Measurements from ENCODE around the gene CUBN. TPM values are rescaled to one million over a fixed set of nuclear protein-coding genes. Genes with fewer than 3 reads are reported as not detected.

The CUBN gene
- total RNA-seq, 4 donors from 2014 or later, result 9.2 to 38.9 (median 25.4) TPM

DNA sequence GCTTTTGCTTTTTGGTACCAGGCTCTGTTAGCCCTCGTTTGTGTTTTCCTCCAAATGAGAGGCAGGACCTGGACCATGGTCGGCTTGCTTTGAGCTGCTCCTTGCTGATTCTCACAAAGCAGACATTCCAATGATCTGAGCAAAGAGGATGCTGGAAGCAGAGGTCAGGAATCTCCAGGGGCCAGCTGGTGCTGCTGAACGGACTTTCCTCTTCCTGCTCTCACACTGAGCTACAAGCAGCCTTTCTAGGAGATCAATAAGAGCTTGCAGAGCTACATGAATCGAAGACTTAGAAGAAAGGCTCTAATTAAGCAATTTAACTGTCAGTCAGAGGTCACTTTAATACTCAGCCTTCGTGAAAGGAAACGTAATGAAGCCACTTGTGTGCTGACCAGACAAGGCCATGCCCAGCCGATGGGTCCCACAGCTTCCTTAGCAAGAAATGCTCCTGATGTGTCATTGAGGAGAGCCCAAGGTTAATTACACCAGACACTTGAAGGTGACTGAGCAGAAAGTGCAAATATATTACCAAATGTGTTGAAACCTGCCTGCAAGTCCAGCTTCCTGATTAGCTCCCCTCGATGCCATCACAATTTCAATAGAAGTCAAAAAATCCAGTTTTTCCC, 161.1 kb downstream of the CUBN start:
- no peak for DNase-seq (ENCODE audit: low spot score in 2 of 2)
- no peaks in the 10 kb centered on the region for H3K9me3 ChIP-seq
- WGBS, 2 donors, result 15 to 19% methylated on average over 8 of the region's 8 CpGs

DNA sequence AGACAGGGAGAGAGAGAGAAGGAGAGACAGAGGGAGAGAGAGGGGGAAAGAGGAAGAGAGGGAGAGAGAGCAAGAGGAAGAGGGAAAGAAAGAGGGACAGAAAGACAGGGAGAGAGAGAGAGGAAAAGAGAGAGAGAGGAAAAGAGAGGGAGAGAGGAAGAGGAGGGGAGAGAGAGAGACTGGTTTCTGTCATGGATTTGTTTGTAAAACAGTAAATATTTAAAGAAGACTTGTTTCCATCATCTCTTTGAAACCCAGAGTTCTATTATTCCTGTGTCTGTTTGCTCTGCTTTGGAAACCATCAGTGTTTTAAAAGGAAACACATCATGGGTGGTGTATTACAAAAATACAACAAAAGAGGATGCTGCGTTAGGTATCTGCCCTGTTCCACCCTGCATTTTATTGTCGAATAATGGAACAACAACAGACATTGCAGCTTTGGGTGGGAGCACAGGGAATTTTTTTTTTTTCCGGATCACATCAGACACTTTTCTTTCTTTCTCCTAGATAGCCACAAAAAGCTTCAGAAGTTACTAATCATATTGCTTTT, 161.7 kb downstream of the CUBN start:
- H3K4me1 ChIP-seq, result peaks cover 6 to 49% (median 32%) of the 10 kb centered on the region in 4 donors
- 21 to 22% methylated on average over 3 of the region's 3 CpGs for WGBS, 2 donors
- no peaks in the 10 kb centered on the region for H3K27me3 ChIP-seq
- DNase-seq (ENCODE audit: low spot score in 2 of 2), result no peak
- no peak overlapping the region for H3K4me3 ChIP-seq
- peak overlapping the region; percentile 65 to 92 (median 78) for H3K27ac ChIP-seq
- H3K36me3 ChIP-seq, result no peaks in the 10 kb centered on the region
- TF ChIP-seq POLR2A (IDR thresholded peaks at IDR 0.05), result no peak
- TF ChIP-seq, protein P1, sequence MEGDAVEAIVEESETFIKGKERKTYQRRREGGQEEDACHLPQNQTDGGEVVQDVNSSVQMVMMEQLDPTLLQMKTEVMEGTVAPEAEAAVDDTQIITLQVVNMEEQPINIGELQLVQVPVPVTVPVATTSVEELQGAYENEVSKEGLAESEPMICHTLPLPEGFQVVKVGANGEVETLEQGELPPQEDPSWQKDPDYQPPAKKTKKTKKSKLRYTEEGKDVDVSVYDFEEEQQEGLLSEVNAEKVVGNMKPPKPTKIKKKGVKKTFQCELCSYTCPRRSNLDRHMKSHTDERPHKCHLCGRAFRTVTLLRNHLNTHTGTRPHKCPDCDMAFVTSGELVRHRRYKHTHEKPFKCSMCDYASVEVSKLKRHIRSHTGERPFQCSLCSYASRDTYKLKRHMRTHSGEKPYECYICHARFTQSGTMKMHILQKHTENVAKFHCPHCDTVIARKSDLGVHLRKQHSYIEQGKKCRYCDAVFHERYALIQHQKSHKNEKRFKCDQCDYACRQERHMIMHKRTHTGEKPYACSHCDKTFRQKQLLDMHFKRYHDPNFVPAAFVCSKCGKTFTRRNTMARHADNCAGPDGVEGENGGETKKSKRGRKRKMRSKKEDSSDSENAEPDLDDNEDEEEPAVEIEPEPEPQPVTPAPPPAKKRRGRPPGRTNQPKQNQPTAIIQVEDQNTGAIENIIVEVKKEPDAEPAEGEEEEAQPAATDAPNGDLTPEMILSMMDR (IDR thresholded peaks at IDR 0.05), result no peak
- no peak for TF ChIP-seq EP300 (IDR thresholded peaks at IDR 0.05)
- no peaks in the 10 kb centered on the region for H3K9me3 ChIP-seq

More for the DNA sequence above, 161.1 kb downstream of the CUBN start:
- Histone ChIP-seq H3K27ac (peak overlapping the region; percentile 65 to 92 (median 78)), H3K4me3 (no peak overlapping the region), H3K27me3 (no peaks in the 10 kb centered on the region), H3K36me3 (no peaks in the 10 kb centered on the region), H3K4me1 (peaks cover 6 to 49% (median 32%) of the 10 kb centered on the region in 4 donors)
- TF ChIP-seq POLR2A (IDR thresholded peaks at IDR 0.05) (no peak), EP300 (IDR thresholded peaks at IDR 0.05) (peak in 1 of 2 donors; percentile 40)
- TF ChIP-seq, protein P1 (IDR thresholded peaks at IDR 0.05), result no peak

GRCh38 chr10:16966991-16967865, 162.4 kb downstream of the CUBN start:
- no peaks in the 10 kb centered on the region for H3K9me3 ChIP-seq
- H3K27me3 ChIP-seq, result no peaks in the 10 kb centered on the region
- no peak for DNase-seq (ENCODE audit: low spot score in 2 of 2)
- TF ChIP-seq POLR2A (IDR thresholded peaks at IDR 0.05), result no peak
- TF ChIP-seq, protein P1 (IDR thresholded peaks at IDR 0.05), result no peak
- no peak for TF ChIP-seq EP300 (IDR thresholded peaks at IDR 0.05)
- no peak overlapping the region for H3K4me3 ChIP-seq
- H3K36me3 ChIP-seq, result no peaks in the 10 kb centered on the region
- 16 to 30% methylated on average over 11 of the region's 11 CpGs for WGBS, 2 donors
- H3K27ac ChIP-seq, result peak overlapping the region; percentile 65 to 92 (median 78)
- peaks cover 6 to 49% (median 32%) of the 10 kb centered on the region in 4 donors for H3K4me1 ChIP-seq

GRCh38 chr10:16965740-16966447, 163.7 kb downstream of the CUBN start:
- Histone ChIP-seq H3K36me3 (no peaks in the 10 kb centered on the region), H3K27ac (peak overlapping the region; percentile 65 to 92 (median 78)), H3K4me1 (peaks cover 6 to 49% (median 32%) of the 10 kb centered on the region in 4 donors), H3K27me3 (no peaks in the 10 kb centered on the region), H3K4me3 (no peak overlapping the region), H3K9me3 (no peaks in the 10 kb centered on the region)
- peak in 1 of 2 donors; percentile 47 for DNase-seq (ENCODE audit: low spot score in 2 of 2)
- WGBS, 2 donors, result 38 to 47% methylated on average over 8 of the region's 8 CpGs
- TF ChIP-seq POLR2A (IDR thresholded peaks at IDR 0.05) (no peak), EP300 (IDR thresholded peaks at IDR 0.05) (peak in 1 of 2 donors; percentile 82)

DNA sequence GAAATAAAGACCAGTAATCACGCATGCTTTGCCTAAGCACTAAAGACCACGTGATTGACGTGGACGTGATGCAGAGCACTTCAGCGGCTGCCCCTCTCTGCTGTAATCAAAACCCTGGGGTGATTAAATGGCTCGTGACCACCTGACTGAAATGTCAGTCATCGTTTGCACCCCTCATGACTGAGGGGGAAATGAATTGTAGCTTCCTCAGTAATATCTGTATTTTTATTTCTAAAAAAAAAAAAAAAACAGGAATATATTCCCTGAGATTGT, 164.3 kb downstream of the CUBN start:
- Histone ChIP-seq H3K36me3 (no peaks in the 10 kb centered on the region), H3K4me1 (peaks cover 6 to 49% (median 32%) of the 10 kb centered on the region in 4 donors), H3K27me3 (no peaks in the 10 kb centered on the region), H3K4me3 (no peak overlapping the region), H3K9me3 (no peaks in the 10 kb centered on the region), H3K27ac (peak overlapping the region; percentile 21 to 92 (median 78))
- DNase-seq (ENCODE audit: low spot score in 2 of 2), result no peak
- TF ChIP-seq POLR2A (IDR thresholded peaks at IDR 0.05) (no peak), EP300 (IDR thresholded peaks at IDR 0.05) (no peak)
- TF ChIP-seq, protein P1 (IDR thresholded peaks at IDR 0.05), result no peak
- WGBS, 2 donors, result 63 to 64% methylated on average over 7 of the region's 7 CpGs

Data from tibial nerve (tissue), 4 donors.